Pons (tissue), 1 donor: ENCODE measurements around the gene SBF1.

Source experiments
- DNase-seq: peaks from one replicate; pipeline ENCODE4 v3.0.0-alpha.2; 2016; ENCODE audit warnings: low spot score

SBF1 gene

DNA sequence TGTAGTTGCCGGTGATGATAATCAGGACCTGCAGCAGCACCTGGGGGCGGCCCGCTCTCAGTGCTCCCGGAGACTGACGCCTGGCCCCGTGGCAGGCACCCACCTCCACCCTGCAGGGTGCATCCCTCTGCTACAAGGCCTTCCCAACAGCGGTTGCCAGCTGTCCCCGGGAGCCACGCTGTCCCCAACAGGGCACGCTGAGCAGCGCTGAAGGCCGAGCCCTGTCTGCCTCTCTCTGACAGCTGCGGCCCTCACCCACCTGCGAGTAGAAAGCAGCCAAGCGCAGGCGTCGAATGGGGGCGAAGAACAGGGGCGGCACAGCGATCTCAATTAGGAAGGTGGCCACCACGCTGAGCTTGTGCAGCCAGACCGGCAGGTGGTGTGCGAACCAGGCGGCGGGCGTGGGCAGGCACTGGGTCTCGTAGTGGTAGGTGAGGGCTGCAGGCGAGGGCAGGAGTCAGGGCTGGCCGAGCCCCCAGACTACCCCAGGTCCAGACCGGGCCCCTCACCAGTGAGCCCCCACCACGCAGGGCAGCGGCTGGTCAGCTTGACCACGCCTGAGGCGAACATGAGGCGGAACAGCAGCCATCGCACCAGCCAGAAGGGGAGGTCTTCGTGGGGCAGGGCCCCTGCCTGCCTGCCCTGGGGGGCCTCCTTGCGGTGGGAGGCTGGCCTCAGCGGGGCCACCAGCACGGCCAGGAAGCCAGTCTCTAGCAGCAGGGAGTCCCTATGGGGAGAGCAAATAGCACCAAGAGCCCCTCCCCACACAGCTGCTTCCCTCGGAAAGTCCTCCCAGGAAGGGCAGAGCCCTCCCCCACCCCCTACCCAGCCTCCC is 31.2 kb upstream of the SBF1 start:
- DNase-seq, result no peak

- DNase-seq, result no peak
Observed at GRCh38 chr22:50505276-50505775, 30.5 kb upstream of the SBF1 start.

GRCh38 chr22:50504369-50505211 is 29.8 kb upstream of the SBF1 start:
- DNase-seq, result no peak

DNA sequence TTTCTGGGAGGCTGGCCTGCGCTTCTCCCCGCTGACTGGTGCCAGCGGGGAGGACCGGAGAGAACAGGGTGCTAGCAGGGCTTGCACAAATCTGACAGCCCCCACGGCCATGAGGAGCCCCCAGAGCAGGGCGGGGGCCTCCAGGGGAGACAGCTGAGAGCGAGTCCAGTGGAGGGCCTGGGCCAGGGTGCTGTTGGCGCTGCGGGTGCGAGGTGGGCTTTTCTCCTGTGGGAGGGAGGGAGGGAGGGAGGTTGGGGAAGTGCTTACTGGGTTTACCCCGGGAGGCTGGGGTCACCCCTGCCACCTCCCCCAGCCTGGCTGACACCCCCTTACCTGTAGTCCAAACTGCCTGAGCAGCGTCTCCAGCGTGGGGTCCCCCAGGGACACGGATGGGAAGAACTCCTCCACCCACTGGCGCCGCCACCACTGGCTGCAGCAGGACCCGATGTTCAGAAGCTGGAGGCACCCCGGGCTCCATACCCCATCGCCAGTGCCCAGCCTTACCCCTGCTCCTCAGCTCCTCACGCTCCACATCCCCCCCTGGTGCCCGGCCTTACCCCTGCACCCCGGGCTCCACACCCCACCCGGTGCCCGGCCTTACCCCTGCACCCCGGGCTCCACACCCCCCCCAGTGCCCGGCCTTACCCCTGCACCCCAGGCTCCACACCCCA is 28.8 kb upstream of the SBF1 start:
- DNase-seq, result no peak

GRCh38 chr22:50502628-50503474 is 28.0 kb upstream of the SBF1 start:
- DNase-seq, result no peak

GRCh38 chr22:50502096-50502495 is 27.3 kb upstream of the SBF1 start:
- DNase-seq, result no peak

- no peak for DNase-seq
Observed at GRCh38 chr22:50500452-50500851, 25.6 kb upstream of the SBF1 start.

- peak; percentile 76 for DNase-seq
Observed at GRCh38 chr22:50498322-50498890, 23.6 kb upstream of the SBF1 start.

GRCh38 chr22:50497093-50497492 is 22.3 kb upstream of the SBF1 start:
- no peak for DNase-seq

- DNase-seq, result no peak
Observed at GRCh38 chr22:50490531-50491308, 15.9 kb upstream of the SBF1 start.

DNA sequence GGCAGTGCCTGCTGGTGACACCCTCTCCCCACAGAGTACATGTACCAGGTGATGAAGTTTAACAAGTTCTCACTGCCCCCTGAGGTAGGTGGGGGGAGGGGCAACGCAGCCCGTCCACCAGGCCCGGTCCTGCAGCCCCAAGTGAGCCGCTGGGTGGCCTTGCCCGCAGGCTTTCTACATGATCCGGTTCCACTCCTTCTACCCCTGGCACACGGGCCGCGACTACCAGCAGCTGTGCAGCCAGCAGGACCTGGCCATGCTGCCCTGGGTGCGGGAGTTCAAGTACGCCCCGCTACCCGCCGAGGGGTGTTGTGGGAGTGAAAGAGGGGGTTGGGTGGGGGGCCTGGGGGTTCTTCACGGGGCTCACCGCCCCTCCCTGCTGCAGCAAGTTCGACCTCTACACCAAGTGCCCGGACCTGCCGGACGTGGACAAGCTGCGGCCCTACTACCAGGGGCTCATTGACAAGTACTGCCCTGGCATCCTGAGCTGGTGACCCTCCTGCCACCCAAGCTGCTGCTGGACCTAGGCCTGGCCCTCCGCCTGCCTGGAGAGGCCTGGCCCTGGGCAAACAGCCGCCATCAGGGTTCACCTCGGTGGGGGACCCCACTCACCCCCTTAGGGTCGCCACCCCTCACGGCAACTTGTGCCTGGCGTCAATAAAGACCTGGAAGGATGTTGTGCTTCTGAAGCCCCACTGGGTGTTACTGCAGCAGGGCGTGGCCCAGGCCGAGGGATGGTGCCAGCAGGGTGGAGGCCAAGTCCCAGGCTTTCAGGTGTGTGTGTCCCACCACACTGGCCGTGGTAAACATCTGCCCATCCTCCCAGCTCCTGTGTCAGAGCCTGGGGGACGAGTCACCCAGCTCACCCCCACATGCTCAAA is 14.8 kb upstream of the SBF1 start:
- DNase-seq, result no peak

DNA sequence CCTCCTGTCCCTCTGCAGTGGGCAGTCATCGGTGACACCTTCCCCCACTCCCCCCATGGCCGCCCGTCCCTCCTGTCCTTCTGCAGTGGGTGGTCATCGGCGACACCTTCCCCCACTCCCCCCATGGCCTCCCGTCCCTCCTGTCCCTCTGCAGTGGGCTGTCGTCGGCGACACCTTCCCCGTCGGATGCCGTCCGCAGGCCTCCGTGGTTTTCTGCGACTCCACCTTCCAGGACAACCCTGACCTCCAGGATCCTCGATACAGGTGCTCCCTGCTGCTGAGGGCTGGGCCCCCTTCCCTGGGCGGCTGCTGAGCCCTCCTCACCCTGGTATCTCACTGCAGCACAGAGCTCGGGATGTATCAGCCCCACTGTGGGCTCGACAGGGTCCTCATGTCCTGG is 14.1 kb upstream of the SBF1 start:
- no peak for DNase-seq

DNA sequence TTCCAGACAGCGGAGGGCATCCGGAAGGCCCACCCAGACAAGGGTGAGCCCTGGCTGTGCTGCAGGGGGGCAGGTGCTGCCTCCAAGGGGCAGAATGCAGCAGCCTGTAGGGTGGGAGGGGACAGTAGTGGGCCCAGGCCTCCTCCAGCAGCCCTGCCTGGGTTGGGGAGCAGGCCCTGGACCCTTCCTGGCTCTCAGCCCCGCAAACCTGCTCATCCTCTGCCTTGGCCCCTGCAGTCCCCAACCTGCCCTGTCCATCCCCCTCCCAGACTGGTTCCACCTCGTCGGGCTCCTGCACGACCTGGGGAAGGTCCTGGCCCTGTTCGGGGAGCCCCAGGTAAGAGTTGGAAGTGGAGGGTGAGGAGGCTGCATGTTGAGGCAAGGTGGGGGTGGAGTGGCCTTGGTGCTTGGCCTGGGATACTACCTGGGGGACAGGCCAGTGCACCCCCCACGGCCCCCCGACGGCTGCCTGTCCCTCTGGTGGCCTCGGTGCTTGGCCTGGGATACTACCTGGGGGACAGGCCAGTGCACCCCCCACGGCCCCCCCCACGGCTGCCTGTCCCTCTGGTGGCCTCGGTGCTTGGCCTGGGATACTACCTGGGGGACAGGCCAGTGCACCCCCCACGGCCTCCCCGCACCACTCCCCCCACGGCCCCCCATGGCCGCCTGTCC is 13.3 kb upstream of the SBF1 start:
- DNase-seq, result no peak

DNA sequence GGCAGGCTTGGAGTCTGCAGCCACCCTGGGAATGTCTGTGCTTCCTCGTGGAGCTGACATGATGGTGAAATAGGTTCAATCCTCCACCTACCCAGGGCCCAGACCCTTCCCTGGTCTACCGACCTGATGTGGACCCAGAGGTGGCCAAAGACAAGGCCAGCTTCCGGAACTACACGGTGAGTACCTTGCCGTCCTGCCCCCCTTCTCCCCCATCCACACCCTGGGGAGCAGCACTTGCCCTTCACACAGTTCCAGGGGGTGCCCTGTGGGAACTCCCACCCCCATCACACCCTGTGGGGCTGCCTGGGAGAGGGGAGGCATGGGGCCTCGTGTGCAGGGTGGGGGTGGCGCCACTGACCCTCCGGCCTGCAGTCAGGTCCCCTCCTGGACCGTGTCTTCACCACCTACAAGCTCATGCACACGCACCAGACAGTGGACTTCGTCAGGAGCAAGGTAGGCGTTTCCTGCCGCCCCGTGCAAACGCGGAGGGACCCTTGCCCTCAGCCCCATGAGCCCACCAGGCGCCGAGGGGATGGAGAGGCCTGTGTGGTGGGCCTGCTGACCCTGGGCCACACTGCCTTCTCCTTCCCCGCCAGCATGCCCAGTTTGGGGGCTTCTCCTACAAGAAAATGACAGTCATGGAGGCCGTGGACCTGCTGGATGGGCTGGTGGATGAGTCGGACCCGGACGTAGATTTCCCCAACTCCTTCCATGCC is 12.6 kb upstream of the SBF1 start:
- DNase-seq, result no peak

- DNase-seq, result no peak
Observed at GRCh38 chr22:50486561-50487289, 11.9 kb upstream of the SBF1 start, which contains the start of gene MIOX. Gene MIOX (plus strand): TSS chr22:50486859. CDS start chr22:50486898, 39 bp downstream.

DNA sequence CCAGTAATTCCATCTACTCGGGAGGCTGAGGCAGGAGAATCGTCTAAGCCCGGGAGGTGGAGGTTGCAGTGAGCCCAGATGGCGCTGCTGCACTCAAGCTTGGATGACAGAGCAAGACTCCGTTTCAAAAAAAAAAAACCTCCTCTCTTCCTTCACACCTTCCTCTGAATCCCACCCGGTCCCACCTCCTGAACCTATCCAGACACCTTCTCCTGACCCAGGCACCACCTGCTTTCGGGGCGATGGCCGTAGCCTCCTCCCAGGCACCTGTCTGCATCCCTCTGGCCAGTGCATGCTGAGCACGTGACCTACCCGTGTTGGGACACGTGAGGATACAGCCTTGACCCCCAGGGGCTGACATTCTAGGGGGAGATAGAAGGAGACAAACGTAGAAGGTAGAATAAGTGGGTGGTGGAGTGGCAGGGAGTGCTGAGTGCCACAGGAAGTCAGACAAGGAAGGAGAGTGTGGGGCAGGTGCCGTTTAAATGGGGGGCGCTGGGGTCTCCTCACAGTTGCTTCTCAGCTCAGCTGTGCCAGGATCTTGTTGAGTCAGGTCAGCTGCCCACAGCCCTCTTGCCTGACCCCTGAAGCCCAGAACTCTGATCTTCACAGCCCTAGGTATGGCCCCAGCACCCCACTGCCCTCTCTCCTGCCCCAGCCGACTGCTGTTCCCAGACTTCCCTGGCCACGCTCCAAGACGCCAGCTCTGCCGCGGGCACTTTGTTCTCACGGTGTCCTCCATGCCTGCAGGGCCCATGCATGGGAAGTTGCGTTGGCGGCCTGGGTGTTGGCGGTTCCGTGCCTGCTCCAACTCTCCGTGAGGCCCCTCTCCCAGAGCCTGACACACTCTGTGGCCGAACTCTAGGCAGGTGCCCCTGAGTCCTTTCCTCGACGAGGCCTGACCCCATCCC is 10.6 kb upstream of the SBF1 start:
- no peak for DNase-seq
